ENCODE measurements around the gene PHOSPHO2.

PHOSPHO2 gene

DNA sequence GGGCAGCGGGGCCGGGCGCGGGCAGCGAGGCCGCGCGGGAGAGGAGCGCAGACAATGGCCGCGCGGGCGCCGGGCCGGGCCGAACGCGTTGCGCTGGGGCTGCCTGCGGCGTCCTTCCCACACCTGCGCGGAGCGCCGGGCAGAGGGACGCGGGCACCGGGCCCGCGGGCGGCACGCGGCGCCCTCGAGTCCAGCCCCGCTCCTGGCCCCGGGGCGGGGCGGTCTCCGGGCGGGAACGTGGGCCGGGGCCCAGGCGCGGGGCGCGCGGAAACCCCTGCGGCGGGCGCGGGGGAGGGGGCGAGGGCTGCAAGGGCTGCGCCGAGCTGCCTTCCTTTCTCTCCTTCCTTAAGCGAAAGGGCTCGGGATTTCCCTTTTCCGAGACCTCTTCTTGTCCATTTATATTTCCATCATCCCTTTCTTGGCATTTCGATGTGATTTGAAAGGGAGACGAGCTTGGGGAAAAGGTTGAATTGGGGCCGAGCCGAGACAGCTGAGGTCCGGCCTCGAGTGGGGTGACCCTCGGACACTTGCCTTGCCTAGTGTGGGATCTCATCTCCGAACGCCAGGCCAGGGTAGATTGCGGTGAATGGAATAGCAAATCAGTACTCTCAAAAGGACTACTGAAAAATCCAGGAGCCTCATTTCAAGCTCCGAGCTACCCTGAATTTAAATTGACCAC lies 40.0 kb downstream of the PHOSPHO2 start:
- no peak overlapping the region for H3K4ac ChIP-seq (ENCODE audit: low read length)
- no peak overlapping the region for H3K14ac ChIP-seq (ENCODE audit: low read length)
- peak; percentile 31 for DNase-seq (ENCODE audit: low spot score)
- peak overlapping the region; percentile 80 for H3K23ac ChIP-seq (ENCODE audit: low read depth, low read length, poor library complexity)
- H2AFZ ChIP-seq (ENCODE audit: low read length) = peak overlapping the region; percentile 97
- peaks cover 3 to 29% of the 10 kb centered on the region in 2 donors for H3K36me3 ChIP-seq (replicated peaks in 1 of 2; ENCODE audit: control insufficient read depth in 2 of 2, insufficient read depth in 2 of 2, low read length in 2 of 2)
- H3K4me3 ChIP-seq (ENCODE audit: low read length in 2 of 2) = peak overlapping the region; percentile 83 to 97
- peak overlapping the region; percentile 90 for H3K9ac ChIP-seq (ENCODE audit: low read depth, low read length, poor library complexity)
- H3K27ac ChIP-seq (replicated peaks; ENCODE audit: low read length) = peak overlapping the region; percentile 67
- no CpG with 5 or more reads among the region's 69 CpGs for WGBS, 2 donors (ENCODE audit: extremely low coverage in 2 of 2, insufficient read length in 2 of 2, insufficient replicate concordance in 1 of 2)
- H3K4me1 ChIP-seq (ENCODE audit: control insufficient read depth in 2 of 2, insufficient read depth in 1 of 2, low read depth in 1 of 2, low read length in 2 of 2) = peaks cover 10 to 23% of the 10 kb centered on the region in 2 donors
- peaks cover 2% of the 10 kb centered on the region for H3K79me1 ChIP-seq (ENCODE audit: low read depth, low read length)
- no peak overlapping the region for H2AK5ac ChIP-seq (ENCODE audit: low read depth, low read length)
- peak overlapping the region; percentile 84 for H3K18ac ChIP-seq (ENCODE audit: low read length)
- peak overlapping the region; percentile 83 for H2BK5ac ChIP-seq (ENCODE audit: low read length)
- H3K27me3 ChIP-seq (ENCODE audit: control insufficient read depth in 3 of 3, insufficient read depth in 3 of 3, low read depth in 1 of 3, low read length in 3 of 3) = no peaks in the 10 kb centered on the region
- H4K91ac ChIP-seq (ENCODE audit: low read depth, low read length, poor library complexity) = peak overlapping the region; percentile 59
- peak overlapping the region; percentile 89 for H3K4me2 ChIP-seq (ENCODE audit: insufficient read depth, low read length, poor library complexity, severe bottlenecking)
- no peak overlapping the region for H4K8ac ChIP-seq (ENCODE audit: low read depth, low read length)
- H2BK12ac ChIP-seq (ENCODE audit: low read length) = no peak overlapping the region
- no peak overlapping the region for H2BK15ac ChIP-seq (ENCODE audit: low read length)
- no peaks in the 10 kb centered on the region for H3K9me3 ChIP-seq (replicated peaks in 1 of 2; ENCODE audit: control insufficient read depth in 2 of 2, insufficient read depth in 1 of 2, low read depth in 1 of 2, low read length in 2 of 2)
- H2BK120ac ChIP-seq (ENCODE audit: low read depth, low read length) = peak overlapping the region; percentile 73

DNA sequence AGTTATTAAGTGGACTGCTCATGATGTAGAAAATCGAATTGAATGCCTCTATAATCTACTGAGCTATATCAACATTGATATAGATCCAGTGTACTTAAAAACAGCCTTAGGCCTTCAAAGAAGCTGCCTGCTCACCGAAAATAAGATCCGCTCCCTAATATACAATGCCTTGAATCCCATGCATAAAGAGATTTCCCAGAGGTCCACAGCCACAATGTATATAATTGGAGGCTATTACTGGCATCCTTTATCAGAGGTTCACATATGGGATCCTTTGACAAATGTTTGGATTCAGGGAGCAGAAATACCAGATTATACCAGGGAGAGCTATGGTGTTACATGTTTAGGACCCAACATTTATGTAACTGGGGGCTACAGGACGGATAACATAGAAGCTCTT lies 41.4 kb downstream of the PHOSPHO2 start:
- Histone ChIP-seq H4K8ac (ENCODE audit: low read depth, low read length) (no peak overlapping the region), H2BK5ac (ENCODE audit: low read length) (no peak overlapping the region), H3K4me1 (ENCODE audit: control insufficient read depth in 2 of 2, insufficient read depth in 1 of 2, low read depth in 1 of 2, low read length in 2 of 2) (peaks cover 10 to 23% of the 10 kb centered on the region in 2 donors), H3K4me2 (ENCODE audit: insufficient read depth, low read length, poor library complexity, severe bottlenecking) (peak overlapping the region; percentile 28), H3K79me1 (ENCODE audit: low read depth, low read length) (peaks cover 3% of the 10 kb centered on the region), H3K9me3 (replicated peaks in 1 of 2; ENCODE audit: control insufficient read depth in 2 of 2, insufficient read depth in 1 of 2, low read depth in 1 of 2, low read length in 2 of 2) (no peaks in the 10 kb centered on the region), H2BK12ac (ENCODE audit: low read length) (no peak overlapping the region), H2BK15ac (ENCODE audit: low read length) (no peak overlapping the region), H3K14ac (ENCODE audit: low read length) (no peak overlapping the region), H3K4me3 (ENCODE audit: low read length in 2 of 2) (peak overlapping the region in 1 of 2 donors; percentile 83), H2AK5ac (ENCODE audit: low read depth, low read length) (no peak overlapping the region), H3K27ac (replicated peaks; ENCODE audit: low read length) (no peak overlapping the region), H2BK120ac (ENCODE audit: low read depth, low read length) (no peak overlapping the region), H3K4ac (ENCODE audit: low read length) (no peak overlapping the region), H3K27me3 (ENCODE audit: control insufficient read depth in 3 of 3, insufficient read depth in 3 of 3, low read depth in 1 of 3, low read length in 3 of 3) (no peaks in the 10 kb centered on the region), H4K91ac (ENCODE audit: low read depth, low read length, poor library complexity) (no peak overlapping the region), H3K18ac (ENCODE audit: low read length) (no peak overlapping the region), H2AFZ (ENCODE audit: low read length) (no peak overlapping the region), H3K23ac (ENCODE audit: low read depth, low read length, poor library complexity) (no peak overlapping the region), H3K36me3 (replicated peaks in 1 of 2; ENCODE audit: control insufficient read depth in 2 of 2, insufficient read depth in 2 of 2, low read length in 2 of 2) (peaks cover 6 to 38% of the 10 kb centered on the region in 2 donors), H3K9ac (ENCODE audit: low read depth, low read length, poor library complexity) (no peak overlapping the region)
- no peak for DNase-seq (ENCODE audit: low spot score)
- no CpG with 5 or more reads among the region's 4 CpGs for WGBS, 2 donors (ENCODE audit: extremely low coverage in 2 of 2, insufficient read length in 2 of 2, insufficient replicate concordance in 1 of 2)

DNA sequence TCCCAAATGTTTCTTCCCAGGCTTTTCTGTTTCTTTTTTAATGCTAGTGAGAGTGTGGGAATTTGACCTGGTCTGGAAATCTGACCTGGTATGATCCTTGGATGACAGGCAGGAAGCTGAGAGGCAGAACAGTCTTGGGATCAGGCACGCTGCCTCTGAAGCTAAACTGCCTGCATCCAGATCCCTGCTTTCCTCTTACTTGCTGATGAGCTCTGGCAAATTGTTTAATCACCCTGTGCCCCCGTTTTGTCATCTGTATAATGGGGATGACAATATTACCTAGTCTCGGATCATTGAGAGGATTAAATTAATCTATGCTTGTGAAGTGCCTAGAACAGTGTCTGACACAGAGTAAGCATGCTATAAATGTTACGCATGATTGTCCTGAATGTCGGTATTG lies 42.6 kb downstream of the PHOSPHO2 start:
- no peak overlapping the region for H3K14ac ChIP-seq (ENCODE audit: low read length)
- H2BK15ac ChIP-seq (ENCODE audit: low read length) = no peak overlapping the region
- H3K18ac ChIP-seq (ENCODE audit: low read length) = no peak overlapping the region
- no peaks in the 10 kb centered on the region for H3K27me3 ChIP-seq (ENCODE audit: control insufficient read depth in 3 of 3, insufficient read depth in 3 of 3, low read depth in 1 of 3, low read length in 3 of 3)
- H3K9ac ChIP-seq (ENCODE audit: low read depth, low read length, poor library complexity) = no peak overlapping the region
- H2BK5ac ChIP-seq (ENCODE audit: low read length) = no peak overlapping the region
- no peak overlapping the region for H2AK5ac ChIP-seq (ENCODE audit: low read depth, low read length)
- H3K4me1 ChIP-seq (ENCODE audit: control insufficient read depth in 2 of 2, insufficient read depth in 1 of 2, low read depth in 1 of 2, low read length in 2 of 2) = peaks cover 10 to 23% of the 10 kb centered on the region in 2 donors
- no peak overlapping the region for H3K4me2 ChIP-seq (ENCODE audit: insufficient read depth, low read length, poor library complexity, severe bottlenecking)
- peaks cover 11 to 51% of the 10 kb centered on the region in 2 donors for H3K36me3 ChIP-seq (replicated peaks in 1 of 2; ENCODE audit: control insufficient read depth in 2 of 2, insufficient read depth in 2 of 2, low read length in 2 of 2)
- no peak for DNase-seq (ENCODE audit: low spot score)
- WGBS, 2 donors (ENCODE audit: extremely low coverage in 2 of 2, insufficient read length in 2 of 2, insufficient replicate concordance in 1 of 2) = no CpG with 5 or more reads among the region's 5 CpGs
- no peak overlapping the region for H3K4ac ChIP-seq (ENCODE audit: low read length)
- no peak overlapping the region for H2BK12ac ChIP-seq (ENCODE audit: low read length)
- no peak overlapping the region for H2AFZ ChIP-seq (ENCODE audit: low read length)
- H4K8ac ChIP-seq (ENCODE audit: low read depth, low read length) = no peak overlapping the region
- H3K23ac ChIP-seq (ENCODE audit: low read depth, low read length, poor library complexity) = no peak overlapping the region
- H4K91ac ChIP-seq (ENCODE audit: low read depth, low read length, poor library complexity) = no peak overlapping the region
- H3K27ac ChIP-seq (replicated peaks; ENCODE audit: low read length) = no peak overlapping the region
- H3K79me1 ChIP-seq (ENCODE audit: low read depth, low read length) = peaks cover 3% of the 10 kb centered on the region
- no peak overlapping the region for H2BK120ac ChIP-seq (ENCODE audit: low read depth, low read length)
- no peaks in the 10 kb centered on the region for H3K9me3 ChIP-seq (replicated peaks in 1 of 2; ENCODE audit: control insufficient read depth in 2 of 2, insufficient read depth in 1 of 2, low read depth in 1 of 2, low read length in 2 of 2)
- H3K4me3 ChIP-seq (ENCODE audit: low read length in 2 of 2) = no peak overlapping the region

DNA sequence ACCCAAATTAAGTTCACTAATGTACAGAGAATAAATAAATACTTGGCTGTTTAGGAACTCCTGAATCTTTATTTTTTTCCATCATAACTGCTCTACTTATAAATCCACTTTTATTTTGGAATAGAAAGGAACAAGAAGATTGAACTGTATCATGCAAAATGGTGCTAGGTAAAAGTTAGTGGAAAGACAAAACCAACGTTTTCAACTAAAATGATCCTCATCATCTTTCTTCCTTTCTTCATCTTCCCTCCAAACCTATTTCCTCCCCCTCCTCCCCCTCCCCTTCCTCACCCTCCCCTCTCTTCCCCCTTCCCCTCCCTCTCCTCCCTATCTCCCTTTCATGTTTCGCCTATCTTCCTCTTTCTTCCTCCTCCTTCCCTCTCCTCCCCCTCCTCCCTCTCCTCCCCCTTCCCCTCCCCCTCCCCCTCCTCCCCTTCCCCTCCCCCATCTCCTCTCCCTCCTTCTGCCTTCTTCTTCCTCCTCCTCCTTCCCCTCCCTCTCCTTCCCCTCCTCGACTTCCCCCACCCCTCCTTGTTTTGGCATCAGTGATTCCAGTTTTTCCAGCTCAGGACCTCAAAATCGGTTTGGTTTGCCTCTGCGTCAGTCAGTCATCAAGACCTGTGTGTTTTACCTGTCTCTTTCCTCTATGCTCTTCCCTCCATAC lies 44.4 kb downstream of the PHOSPHO2 start:
- Histone ChIP-seq H3K4me2 (ENCODE audit: insufficient read depth, low read length, poor library complexity, severe bottlenecking) (no peak overlapping the region), H3K23ac (ENCODE audit: low read depth, low read length, poor library complexity) (no peak overlapping the region), H2AK5ac (ENCODE audit: low read depth, low read length) (no peak overlapping the region), H3K36me3 (replicated peaks in 1 of 2; ENCODE audit: control insufficient read depth in 2 of 2, insufficient read depth in 2 of 2, low read length in 2 of 2) (peaks cover 18 to 68% of the 10 kb centered on the region in 2 donors), H3K4me3 (ENCODE audit: low read length in 2 of 2) (no peak overlapping the region), H3K18ac (ENCODE audit: low read length) (no peak overlapping the region), H2BK5ac (ENCODE audit: low read length) (no peak overlapping the region), H3K4me1 (ENCODE audit: control insufficient read depth in 2 of 2, insufficient read depth in 1 of 2, low read depth in 1 of 2, low read length in 2 of 2) (peaks cover 10 to 21% of the 10 kb centered on the region in 2 donors), H3K9ac (ENCODE audit: low read depth, low read length, poor library complexity) (no peak overlapping the region), H3K9me3 (replicated peaks in 1 of 2; ENCODE audit: control insufficient read depth in 2 of 2, insufficient read depth in 1 of 2, low read depth in 1 of 2, low read length in 2 of 2) (no peaks in the 10 kb centered on the region), H3K4ac (ENCODE audit: low read length) (no peak overlapping the region), H3K27ac (replicated peaks; ENCODE audit: low read length) (no peak overlapping the region), H2AFZ (ENCODE audit: low read length) (no peak overlapping the region), H2BK12ac (ENCODE audit: low read length) (no peak overlapping the region), H3K79me1 (ENCODE audit: low read depth, low read length) (peaks cover 3% of the 10 kb centered on the region), H3K14ac (ENCODE audit: low read length) (no peak overlapping the region), H4K91ac (ENCODE audit: low read depth, low read length, poor library complexity) (no peak overlapping the region), H2BK120ac (ENCODE audit: low read depth, low read length) (no peak overlapping the region), H2BK15ac (ENCODE audit: low read length) (no peak overlapping the region), H3K27me3 (ENCODE audit: control insufficient read depth in 3 of 3, insufficient read depth in 3 of 3, low read depth in 1 of 3, low read length in 3 of 3) (no peaks in the 10 kb centered on the region), H4K8ac (ENCODE audit: low read depth, low read length) (no peak overlapping the region)
- WGBS, 2 donors (ENCODE audit: extremely low coverage in 2 of 2, insufficient read length in 2 of 2, insufficient replicate concordance in 1 of 2) = no CpG with 5 or more reads among the region's 5 CpGs
- no peak for DNase-seq (ENCODE audit: low spot score)
